NCI-H146 (cell line): Measurements from ENCODE around the gene GPC3.
"Not testable (repeated sequence)": the region's sequence is repeated elsewhere in the genome, so short reads cannot be mapped to it uniquely, and the experiment has no call there.

Experiments
- DNase-seq: peaks from one replicate; lab custom pipeline; 2025; lab: John Stamatoyannopoulos, UW

The GPC3 gene

DNA sequence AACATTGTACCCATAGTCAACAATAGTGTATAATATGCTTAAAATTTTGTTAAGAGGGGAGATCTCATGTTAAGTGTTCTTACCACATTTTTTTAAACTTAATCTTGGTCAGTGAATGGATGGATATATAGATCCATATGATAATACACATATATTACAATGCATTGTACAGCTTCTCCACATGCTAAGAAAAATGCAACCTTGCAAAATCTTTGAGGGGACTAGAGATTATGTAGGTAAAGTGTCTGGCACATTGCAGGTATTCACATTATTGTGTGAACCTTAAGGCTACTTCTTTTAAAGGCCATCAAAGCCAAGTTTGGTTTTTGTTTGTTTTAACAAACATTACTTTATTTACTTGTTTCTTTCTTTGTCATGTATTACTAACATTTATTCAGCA, 10.4 kb upstream of the GPC3 start:
- no peak for DNase-seq

DNA sequence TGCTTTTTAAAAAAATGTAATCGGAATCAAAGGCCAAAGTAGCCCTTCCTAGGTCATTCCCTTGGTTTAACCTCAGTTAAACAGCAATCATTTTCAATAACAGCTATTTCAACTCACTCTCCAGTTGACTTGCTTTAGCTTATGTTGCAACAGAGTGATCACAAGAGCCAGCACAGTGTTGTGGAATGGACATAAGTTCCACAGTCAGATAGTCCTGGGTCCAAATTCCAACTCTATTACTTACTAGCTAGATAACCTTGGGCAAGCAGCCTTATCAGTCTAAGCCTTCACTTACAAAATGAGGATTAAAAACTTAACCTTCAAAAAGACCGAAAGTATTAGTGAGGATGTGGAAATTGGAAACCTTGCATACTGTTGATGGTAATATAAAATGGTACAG, 9.2 kb upstream of the GPC3 start:
- no peak for DNase-seq

DNA sequence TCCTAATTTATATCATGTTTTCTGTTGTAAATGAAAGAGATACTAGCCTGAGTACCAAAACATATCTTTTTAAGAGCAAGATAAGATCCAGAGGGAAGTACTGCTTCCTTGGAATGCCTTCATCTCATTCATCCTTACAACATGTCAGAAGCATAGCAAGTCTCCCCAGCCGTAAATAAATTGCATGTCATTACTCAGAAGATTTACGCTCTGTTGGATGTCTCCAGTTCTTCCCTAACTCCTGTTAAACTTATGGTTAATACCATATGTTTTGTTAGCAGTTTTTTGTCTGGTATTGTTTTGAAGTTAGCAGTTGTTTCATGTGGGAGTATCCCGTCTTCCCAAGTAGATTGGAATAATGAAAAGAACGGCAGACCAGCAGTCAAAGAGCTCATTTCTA, 7.5 kb upstream of the GPC3 start:
- no peak for DNase-seq

DNA sequence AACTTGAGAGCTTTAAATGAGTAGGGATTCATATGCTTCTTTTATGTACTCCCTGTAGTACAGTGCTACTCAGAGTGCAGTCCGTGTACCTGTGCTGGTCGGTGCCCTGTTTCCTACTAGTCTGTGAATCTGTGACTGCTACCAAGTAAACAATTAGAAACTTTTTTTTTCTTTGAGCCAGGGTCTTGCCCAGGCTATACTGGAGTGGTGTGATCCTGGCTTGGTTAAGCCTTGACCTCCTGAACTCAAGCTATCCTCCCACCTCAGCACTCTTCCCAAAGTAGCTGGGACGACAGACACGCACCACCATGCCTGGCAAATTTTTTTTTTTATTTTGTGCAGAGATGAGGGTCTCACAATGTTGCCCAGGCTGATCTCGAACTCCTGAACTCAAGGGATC, 6.4 kb upstream of the GPC3 start:
- no peak for DNase-seq

DNA sequence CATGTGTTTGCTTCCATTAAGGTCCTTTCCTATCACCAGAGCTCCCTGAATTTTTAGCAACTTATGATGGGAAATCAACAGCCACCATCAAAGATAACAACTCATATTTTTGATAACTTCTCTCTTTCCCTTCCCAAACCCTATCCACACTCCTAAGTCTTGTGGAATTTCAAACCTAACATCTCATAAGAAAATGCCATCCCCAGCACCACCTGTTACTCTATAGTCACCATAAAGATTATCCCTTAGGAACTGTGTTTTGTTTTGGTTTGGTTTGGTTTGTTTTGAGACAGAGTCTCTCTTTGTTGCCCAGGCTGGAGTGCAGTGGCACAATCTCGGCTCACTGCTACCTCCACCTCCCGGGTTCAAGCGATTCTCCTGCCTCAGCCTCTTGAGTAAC, 5.7 kb upstream of the GPC3 start:
- DNase-seq = not testable (repeated sequence)

DNA sequence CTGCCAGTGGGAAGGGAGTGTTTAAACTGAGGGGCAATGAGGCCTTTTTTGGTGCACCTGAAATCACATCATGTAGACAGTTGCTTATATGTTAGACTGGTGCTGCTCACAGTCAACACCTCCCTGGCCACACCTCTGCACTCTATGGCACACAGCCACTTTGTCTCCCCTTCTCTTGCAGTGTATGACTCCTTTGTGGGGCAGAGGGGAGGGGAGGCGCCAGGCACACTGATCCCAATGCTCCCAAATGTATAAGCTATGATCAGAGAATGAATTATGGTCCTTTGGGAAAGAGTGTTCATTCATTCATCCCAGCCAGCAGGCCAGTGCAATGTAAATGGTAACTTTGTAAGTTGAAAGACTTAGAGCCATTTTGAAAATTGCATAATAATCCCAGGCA, 4.6 kb upstream of the GPC3 start:
- DNase-seq = no peak

DNA sequence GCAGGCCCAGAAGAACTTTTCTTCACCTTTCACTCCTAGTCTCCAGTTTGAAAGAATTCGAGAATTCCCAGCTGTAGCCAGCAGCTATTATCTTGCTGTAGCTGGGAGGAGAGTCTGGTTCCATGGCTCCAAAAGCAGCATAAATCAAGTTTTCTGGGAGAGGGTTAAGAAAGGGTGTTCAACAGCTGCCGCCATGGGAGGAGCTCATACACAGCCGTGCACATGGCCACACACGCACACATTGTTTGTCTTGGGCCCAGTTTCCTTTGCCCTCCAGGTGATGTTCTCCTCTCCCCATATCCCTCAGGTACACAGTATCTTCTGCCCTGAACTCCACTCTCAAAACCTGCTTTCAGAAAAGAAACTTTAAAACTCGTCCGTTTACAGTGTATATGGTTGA, 4.1 kb upstream of the GPC3 start:
- DNase-seq = no peak

DNA sequence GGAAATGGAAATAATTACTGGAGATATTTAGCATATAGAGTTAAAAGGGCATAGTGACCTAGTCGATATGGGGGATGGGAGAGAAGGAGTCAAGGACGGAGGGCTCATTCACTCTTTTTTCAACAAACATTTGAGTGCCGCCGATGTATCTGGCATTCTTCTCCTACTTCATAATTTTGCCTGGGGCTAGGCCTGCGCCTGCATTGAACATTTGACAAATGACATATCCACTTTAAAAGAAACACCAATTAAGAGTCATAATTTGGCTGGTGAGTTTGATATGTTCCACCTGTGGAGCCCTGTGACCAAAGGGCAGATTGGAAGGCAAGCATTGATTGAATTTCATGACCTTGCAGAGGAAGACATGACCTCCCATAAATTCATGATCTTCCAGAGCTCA, 2.6 kb upstream of the GPC3 start:
- no peak for DNase-seq

DNA sequence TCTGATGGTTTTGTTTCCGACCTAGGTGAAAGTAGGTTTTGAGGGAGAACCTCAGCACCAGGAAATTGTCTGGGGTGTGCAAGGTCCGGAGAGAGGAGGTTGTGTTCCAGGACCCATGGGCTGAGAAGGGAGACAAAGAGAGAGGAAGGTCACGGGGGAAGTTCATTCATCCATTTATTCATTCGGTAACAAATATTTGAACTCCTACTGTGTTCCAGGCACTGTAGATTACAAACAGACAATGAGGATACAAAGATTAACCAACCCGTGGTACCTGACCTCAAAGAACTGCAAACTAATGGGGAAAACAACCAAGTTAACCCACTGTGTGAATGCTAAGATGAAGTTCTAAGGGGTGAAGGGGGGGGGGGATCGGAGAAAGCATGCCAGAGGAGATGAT, 1.8 kb upstream of the GPC3 start:
- no peak for DNase-seq

DNA sequence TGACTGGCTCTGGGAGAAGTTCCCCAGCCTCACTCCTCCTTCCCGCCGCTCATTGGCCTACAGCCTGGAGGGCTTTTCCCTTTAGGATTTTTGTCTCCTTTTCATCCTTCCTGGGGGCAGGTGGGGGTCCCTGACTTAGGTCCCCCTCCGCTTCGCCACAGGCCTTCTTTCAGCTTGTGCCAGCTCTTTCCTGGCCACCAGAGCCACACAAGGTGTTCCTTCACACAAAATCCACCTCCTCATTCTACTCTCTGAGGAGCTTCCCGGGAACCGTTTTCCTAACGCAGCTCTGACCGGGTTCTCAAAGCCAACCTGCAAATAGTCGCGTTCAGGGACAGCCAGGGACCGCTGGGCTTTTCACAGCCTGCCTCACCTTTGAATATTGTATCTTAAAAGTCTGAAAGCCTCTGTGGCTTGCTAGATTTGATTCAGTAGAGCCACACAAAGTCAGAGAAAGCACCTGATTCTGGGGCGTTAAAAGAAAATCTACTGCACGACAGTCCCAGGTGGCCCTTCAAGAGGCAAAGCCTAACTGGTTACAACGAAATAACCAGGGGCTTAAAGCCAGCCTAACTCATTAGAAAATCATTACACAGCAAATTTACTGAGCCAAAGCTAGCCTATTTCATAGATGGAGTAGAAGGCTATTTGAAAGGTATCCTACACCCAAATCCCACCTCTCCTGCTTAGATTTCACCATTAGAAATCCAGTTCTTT, 731 bp upstream of the GPC3 start:
- DNase-seq = no peak

DNA sequence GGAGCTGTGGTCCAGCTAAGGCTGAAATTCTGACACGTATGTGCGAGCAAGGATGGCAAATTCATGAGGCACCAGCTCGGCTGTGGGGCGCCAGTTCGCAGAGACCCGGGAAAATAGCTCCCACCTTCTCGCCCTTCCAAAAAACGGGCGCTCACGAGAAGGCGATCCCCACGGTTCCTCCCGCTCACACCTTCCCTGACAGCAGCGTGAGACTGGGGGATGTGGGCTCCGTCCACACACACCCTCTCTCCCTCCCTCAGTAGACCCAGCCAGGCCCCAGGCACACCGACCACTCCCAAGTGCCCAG, 584 bp downstream of the GPC3 start:
- DNase-seq = no peak

DNA sequence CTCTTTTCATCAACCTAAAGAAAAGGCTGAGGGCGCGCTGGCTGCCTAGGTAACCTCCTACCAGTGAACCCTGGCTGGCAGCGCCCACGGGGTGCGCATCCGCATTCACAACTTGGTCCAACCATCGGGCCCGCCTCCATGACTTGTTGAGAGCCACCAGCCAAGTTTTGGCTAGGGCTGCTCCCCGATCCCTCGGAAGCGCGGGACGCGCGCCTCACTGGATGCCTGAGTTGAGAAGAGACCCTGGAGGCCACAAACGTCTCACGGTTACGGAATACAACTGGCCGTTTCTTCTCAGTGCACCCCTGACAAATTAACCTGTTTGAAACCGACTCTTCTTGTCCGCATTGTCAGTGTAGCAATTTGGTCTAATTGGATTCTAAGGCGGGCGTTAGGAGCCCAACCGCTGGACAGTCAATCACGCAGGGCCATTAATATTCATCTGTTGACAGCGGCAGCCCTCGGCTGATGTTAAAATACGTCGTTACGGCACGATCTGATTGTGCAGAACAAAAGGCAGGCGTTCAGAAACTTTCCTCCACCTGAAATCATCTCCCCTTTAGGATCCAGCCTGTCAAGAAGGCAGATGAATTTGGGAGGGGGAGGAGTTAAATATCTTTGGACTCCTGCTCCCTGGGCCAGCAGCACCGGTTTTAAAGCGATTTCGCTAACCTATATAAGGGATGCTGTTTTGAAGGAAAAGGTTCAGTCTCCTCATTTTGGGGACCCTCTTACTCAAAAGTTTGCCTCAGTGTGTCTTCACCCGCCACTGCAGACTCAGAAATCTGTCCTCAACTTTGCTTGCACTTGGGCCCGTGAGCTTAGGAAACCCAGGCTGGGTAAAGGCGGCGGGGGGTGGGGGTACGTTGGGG, 1.2 kb downstream of the GPC3 start:
- no peak for DNase-seq

DNA sequence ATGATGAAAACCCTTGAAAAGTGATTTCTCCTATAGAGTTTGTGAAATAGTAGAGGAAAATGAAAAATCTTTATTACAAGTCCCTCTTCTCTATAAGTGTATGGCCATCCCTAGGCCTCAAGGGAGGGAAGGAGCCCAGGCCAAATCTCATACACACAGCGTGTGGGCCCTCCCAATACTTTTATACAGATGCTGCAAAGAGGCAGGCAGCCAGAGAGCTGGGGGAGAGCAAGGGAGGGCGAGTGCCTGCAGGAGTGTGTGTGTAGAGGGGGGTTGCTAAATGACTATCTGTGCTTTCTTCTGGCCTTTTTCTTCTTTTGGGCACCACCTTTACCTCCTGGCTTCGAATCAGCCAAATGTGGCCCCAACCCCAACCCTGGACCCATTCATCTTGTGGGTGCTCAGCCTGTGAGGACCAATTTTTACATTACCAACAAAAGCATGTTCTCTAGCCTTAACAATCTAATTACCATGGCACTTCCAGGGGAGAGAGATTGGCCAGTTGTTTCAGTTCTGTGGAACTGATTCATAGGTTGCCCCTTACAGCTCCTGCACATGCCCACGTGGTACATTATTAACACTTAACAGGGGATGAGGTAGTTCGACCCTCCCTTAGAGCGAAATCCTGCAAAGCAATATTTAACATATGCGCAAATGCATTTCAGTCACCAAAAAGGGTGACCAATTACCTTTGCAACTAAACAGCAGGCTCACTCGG, 2.0 kb downstream of the GPC3 start:
- DNase-seq = no peak

DNA sequence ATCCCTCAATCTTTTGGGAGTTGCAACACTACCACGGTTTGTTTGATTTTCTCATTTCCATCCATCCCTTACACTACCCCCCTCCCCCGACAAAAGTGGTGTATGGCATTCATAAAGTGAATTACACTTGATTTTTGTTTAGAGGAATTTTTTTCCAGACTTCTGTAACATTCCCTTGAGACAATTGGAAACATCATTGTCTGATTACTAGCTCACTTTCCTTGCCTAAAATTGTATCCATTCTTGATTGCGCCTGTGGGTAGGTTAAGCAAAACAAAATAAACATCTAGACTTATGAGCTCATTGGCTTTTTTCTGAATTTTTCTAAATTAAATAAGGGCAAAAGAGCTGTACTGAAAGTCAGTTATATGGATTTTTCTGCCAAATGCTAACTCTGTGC, 3.5 kb downstream of the GPC3 start:
- DNase-seq = no peak

DNA sequence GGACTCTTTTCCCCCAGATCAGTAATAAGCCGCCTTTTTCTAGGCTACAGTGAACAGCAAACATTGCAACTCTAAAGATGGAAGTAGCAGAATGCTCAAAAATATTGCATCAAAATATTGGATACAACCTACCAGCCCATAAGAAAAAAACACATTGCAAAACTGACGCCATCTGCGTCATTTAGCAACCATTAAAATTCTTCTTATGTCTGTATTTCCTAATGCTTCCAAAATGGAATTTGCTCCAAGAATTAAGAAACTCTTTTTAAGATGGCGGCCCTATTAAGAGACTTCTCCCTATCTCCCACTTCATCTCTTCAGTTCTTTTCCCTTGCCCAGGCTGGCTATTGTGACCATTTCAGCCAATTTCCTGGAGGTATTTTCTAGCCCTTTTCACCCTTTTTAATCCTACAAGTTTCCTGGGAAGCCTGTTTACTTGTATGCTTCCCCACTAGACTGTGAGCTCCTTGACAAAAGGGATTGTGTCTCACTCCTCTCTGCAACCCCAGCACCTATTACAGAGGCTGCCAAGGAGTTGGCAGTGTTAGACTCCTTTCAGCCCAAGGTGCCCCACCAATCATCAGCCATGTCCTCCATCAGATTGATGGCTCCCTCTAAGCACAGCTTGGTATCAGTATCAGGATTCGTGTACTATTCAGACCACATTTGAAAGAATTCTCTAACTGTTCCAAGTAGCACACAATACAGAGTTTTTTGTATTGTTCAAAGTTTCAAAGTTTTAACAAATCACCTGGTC, 4.4 kb downstream of the GPC3 start:
- DNase-seq = no peak

DNA sequence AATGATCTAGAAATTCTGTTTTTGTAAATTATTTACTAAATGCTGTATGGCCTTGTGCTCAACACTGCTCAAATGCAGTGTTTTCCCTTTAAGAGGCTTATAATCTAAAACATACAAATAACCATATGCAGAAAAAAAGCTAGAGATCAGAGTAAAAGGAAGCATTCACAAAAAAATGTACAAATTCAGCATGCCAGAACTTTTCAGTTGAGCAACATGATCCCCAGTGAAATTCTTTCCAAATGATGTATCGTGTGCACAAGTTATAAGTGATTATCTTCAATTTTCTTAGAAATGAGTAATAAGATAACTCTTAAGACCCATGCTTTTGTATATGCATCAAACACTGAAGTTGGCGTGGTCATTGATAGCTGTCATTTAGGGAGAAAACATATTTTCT, 5.0 kb downstream of the GPC3 start:
- no peak for DNase-seq

DNA sequence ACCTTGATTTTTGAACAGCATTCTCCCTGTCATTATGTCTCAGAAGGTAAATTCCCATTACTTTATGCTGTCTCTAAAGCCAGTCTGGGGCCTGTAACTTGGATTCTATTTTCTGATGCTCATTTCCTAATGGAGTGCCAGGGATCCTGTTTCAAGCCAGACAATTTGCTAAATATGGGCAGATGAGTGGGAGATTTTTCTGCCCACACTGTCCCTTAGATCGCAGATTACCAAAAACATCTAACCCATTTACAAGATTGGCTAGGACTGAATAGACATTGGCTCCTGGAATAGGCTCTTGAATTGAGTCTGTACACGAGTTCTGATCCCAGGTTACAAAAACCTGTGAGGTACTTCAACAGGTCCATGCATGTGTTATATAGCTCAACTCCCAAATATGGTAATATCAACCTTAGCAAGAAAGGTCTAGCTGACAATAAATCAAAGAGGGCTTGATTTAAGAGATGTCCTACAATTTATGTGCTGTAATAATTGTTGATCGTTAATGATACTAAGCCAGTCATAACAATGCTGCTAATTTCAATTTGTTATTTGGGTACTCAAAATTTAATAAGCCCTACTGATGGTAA, 5.7 kb downstream of the GPC3 start:
- no peak for DNase-seq

DNA sequence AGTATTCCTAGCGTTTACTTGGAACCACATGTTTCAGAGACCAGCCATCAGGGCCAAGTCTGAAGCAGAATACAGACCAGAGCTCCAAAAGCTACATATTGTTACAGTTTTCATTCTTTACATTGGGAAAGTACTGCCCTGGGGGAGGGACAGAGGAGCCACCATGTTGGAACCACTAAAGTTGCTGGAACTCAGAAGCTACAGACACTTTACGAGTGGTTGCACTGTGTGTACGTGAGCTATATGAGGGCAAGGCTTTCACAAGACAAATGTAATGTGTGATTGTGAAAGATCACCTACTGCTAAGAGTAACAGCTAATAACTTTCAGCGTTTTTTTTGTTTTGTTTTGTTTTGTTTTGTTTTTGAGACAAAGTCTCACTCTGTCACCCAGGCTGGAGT, 11.7 kb downstream of the GPC3 start:
- DNase-seq = no peak

DNA sequence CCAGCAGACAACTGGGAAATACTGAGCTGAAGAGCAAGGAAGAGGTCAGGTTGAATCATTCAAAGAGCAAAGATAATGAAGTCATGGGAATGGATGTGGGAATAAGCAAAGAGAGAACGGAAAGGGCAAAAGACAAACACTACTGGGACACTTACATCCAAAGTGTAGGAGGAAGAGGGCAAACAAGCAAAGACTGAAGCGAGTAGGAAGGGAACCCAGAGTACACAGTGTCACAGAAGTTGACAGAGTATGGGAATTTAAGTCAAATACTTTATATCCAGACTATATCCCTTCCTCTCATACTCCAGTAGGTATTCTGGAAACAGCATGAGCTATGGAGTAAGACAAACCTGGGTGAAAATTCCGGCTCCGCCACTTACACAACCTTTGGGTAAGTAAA, 12.5 kb downstream of the GPC3 start:
- no peak for DNase-seq

DNA sequence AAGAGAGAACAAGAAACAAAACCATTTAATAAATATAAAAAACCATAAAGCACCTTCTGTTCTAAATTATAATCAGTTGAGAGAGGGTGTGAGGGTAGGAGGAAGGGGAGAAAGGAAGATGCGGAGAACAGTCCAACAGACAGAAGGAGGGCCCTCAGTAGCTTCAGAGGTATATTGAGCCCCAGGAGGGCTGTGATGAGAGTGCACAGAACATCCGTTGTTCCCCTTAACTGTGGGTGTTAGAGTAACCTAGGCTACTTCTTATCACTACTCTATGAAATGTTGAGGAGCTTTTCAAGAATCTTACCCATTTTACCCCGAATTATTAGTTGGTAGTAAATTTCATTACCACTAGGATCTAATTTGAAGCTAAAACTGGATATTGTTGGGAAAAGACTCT, 13.8 kb downstream of the GPC3 start:
- no peak for DNase-seq

DNA sequence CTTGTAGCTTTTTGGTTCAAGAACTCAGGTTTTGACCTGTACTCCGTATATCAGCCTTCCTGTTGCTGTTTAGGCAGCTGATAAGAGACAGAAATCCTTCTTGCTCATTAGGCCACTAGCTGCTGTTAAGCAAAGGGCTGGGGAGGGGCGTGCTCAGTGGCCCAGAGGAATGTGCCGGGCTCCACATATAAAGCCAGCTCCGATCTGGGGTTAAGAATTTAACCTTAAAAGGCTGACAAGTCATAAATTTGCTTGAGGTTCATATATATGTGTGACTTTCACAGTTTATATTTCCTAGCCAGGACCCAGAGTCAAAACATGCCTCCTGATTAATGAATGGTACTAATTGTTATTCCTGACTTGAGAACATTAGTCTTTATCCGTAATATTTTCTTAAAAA, 15.3 kb downstream of the GPC3 start:
- DNase-seq = no peak

DNA sequence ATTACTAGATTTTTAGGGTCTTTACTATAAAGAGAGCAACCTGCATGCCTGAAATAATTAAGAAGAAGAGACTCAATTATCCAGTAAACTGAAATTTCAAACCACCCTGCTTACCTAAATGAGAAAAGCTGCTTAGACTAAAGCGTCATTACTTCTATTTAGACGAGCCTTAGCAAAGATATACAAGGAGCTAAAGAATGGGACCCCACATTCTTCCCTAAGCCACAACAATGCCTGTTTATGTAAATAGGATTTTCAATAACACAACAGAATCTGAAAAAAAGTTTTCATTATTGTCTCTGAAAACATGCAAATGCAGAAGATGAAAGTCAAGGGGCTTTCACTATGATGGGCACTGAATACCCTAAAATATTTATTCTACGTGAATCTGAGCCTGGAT, 16.2 kb downstream of the GPC3 start:
- no peak for DNase-seq
